Liver (tissue), 9 donors: ENCODE data around the gene TMEM214. TPM values are rescaled to one million over a fixed set of nuclear protein-coding genes. Genes with fewer than 3 reads are reported as not detected.

Source experiments
- DNase-seq: peaks from one replicate; pipeline ENCODE4 v3.0.0-alpha.2; 2017; ENCODE audit warnings: low spot score
- H3K27ac ChIP-seq, 2 donors: one replicate each; pipeline ENCODE4 v1.7.0; 2013; ENCODE audit warnings: inconsistent platforms in 2 of 2, low read length in 2 of 2, control low read depth in 1 of 2, low read depth in 1 of 2, mild to moderate bottlenecking in 1 of 2
- H3K27me3 ChIP-seq, 4 donors: one replicate each; pipeline versions ENCODE4 v1.6.1 to v1.7.0; 2013; ENCODE audit warnings: low read length in 3 of 4, inconsistent platforms in 1 of 4, mild to moderate bottlenecking in 1 of 4, moderate library complexity in 1 of 4; ENCODE audit not compliant: control insufficient read depth in 4 of 4, insufficient read depth in 4 of 4
- H3K36me3 ChIP-seq, 4 donors: one replicate each; pipeline versions ENCODE4 v1.6.1 to v1.7.0; 2013; ENCODE audit warnings: low read length in 3 of 4, mild to moderate bottlenecking in 3 of 4, low read depth in 1 of 4, moderate library complexity in 1 of 4; ENCODE audit not compliant: control insufficient read depth in 4 of 4, insufficient read depth in 3 of 4
- H3K4me1 ChIP-seq, 4 donors: one replicate each; pipeline versions ENCODE4 v1.6.1 to v1.7.0; 2013; ENCODE audit warnings: low read length in 3 of 4, mild to moderate bottlenecking in 3 of 4, moderate library complexity in 1 of 4; ENCODE audit not compliant: control insufficient read depth in 4 of 4, insufficient read depth in 4 of 4
- H3K4me3 ChIP-seq, 3 donors: one replicate each; pipeline versions ENCODE4 v1.6.1 to v1.7.0; 2013; ENCODE audit warnings: low read length in 3 of 3, control low read depth in 1 of 3, low read depth in 1 of 3, mild to moderate bottlenecking in 1 of 3
- H3K9ac ChIP-seq, 2 donors: one replicate each; pipeline ENCODE4 v1.7.0; 2013; ENCODE audit warnings: low read length in 2 of 2, mild to moderate bottlenecking in 2 of 2, moderate library complexity in 2 of 2, control low read depth in 1 of 2, low read depth in 1 of 2
- H3K9me3 ChIP-seq, 4 donors: one replicate each; pipeline versions ENCODE4 v1.6.1 to v1.7.0; 2013; ENCODE audit warnings: low read length in 3 of 4; ENCODE audit not compliant: control insufficient read depth in 4 of 4
- EGR1 ChIP-seq, 2 donors: IDR thresholded peaks; 2 replicates each; pipeline ENCODE4 v1.6.1; 2016 to 2018; ENCODE audit warnings: antibody characterized with exemption in 2 of 2, low read depth in 2 of 2
- FOXA1 ChIP-seq: IDR thresholded peaks from 2 replicates; pipeline ENCODE4 v1.6.1; 2016; ENCODE audit warnings: antibody characterized with exemption
- FOXA2 ChIP-seq: IDR thresholded peaks from 2 replicates; pipeline ENCODE4 v1.6.1; 2016; ENCODE audit warnings: antibody characterized with exemption
- HNF4A ChIP-seq, 2 donors: conservative IDR thresholded peaks; 2 replicates each; pipeline ENCODE4 v1.6.1; 2016; ENCODE audit warnings: antibody characterized with exemption in 2 of 2, mild to moderate bottlenecking in 2 of 2
- HNF4G ChIP-seq: IDR thresholded peaks from 2 replicates; pipeline ENCODE4 v1.6.1; 2016; ENCODE audit warnings: antibody characterized with exemption
- JUND ChIP-seq, 2 donors: IDR thresholded peaks; 2 replicates each; pipeline ENCODE4 v1.6.1; 2016; ENCODE audit warnings: antibody characterized with exemption in 2 of 2
- NR2F2 ChIP-seq: IDR thresholded peaks from 2 replicates; pipeline ENCODE4 v1.6.1; 2016; ENCODE audit warnings: antibody characterized with exemption
- RAD21 ChIP-seq, 2 donors: IDR thresholded peaks; 2 replicates each; pipeline ENCODE4 v1.6.1; 2016; ENCODE audit warnings: antibody characterized with exemption in 2 of 2, mild to moderate bottlenecking in 2 of 2
- SP1 ChIP-seq: IDR thresholded peaks from 2 replicates; pipeline ENCODE4 v1.6.1; 2018; ENCODE audit warnings: antibody characterized with exemption, mild to moderate bottlenecking
- WGBS: extraction: QIAGEN DNeasy Blood & Tissue Kit; methylation state at CpG from one replicate; pipeline ENCODE4 v1.1.7; 2013; 5-methylcytosine and 5-hydroxymethylcytosine counted together
- polyA plus RNA-seq, 2 donors: library from polyadenylated mRNA; stranded (reverse) in 1 of 2; unstranded in 1 of 2; fragments of 200-250 nt in 1 of 2; fragments of >200 nt in 1 of 2; fragmentation: Nextera tagmentation in 1 of 2; extraction: Ambion mirVana in 1 of 2; gene quantifications; one replicate each; pipeline versions ENCODE4 v1.2.1 to v1.2.3, GENCODE V29; 2013 to 2015
- total RNA-seq, 2 donors: library from RNA; depleted of rRNA; stranded (reverse); fragments of >200 nt; gene quantifications; one replicate each; pipeline ENCODE4 v1.2.3, GENCODE V29; 2014
- TF ChIP-seq, protein P1 (sequence below): IDR thresholded peaks from 2 replicates; pipeline ENCODE4 v1.6.1; 2016; ENCODE audit warnings: antibody characterized with exemption
- TF ChIP-seq, protein P2 (sequence below): fragments of 150-350 bp; IDR thresholded peaks from 2 replicates; pipeline ENCODE4 v1.5.1; 2017; ENCODE audit warnings: improper control_type of control experiment, low read depth, low read length; ENCODE audit not compliant: missing input control
- TF ChIP-seq, protein P3 (sequence below): IDR thresholded peaks from 2 replicates; pipeline ENCODE4 v1.6.1; 2016; ENCODE audit warnings: antibody characterized with exemption
- donor health status: healthy.
- donor health status: healthy.
- donor health status: healthy.
- donor health status: healthy.
- donor health status: healthy.

The TMEM214 gene
- total and polyA plus RNA-seq, 4 donors: 17.1 to 53.4 (median 38.4) TPM

DNA sequence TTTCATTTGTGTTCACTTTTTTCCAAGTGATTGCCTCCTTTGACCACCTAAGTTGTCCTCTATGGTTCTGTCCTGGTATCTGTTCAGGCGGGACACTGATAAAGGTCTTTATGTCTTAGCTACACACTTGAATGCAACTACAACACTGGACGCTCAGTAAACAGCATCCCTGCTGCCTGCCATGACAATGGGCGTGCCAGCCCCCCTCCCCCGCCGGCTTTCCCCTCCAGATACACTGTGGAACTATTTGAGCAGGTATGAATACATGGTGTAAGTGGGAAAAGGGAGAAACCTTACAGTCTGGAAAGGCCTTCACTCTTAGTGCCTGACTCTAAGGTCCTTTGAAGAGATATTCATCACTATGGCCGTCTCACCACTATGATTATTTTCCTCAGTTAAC lies 24.4 kb downstream of the TMEM214 start:
- no peaks in the 10 kb centered on the region for H3K27me3 ChIP-seq
- peaks cover 0 to 18% (median 16%) of the 10 kb centered on the region in 4 donors for H3K36me3 ChIP-seq
- no peaks in the 10 kb centered on the region for H3K9me3 ChIP-seq
- no peak overlapping the region for H3K4me3 ChIP-seq
- DNase-seq: no peak
- WGBS: 93% methylated on average over 6 of the region's 6 CpGs
- no peak overlapping the region for H3K27ac ChIP-seq
- no peak overlapping the region for H3K9ac ChIP-seq
- peaks cover 0 to 21% (median 11%) of the 10 kb centered on the region in 4 donors for H3K4me1 ChIP-seq
- TF ChIP-seq FOXA1 (no peak), HNF4G (no peak), JUND (IDR thresholded peaks at IDR 0.05) (no peak), EGR1 (IDR thresholded peaks at IDR 0.05; ENCODE audit: low read depth in 2 of 2) (no peak), NR2F2 (no peak), HNF4A (conservative IDR thresholded peaks at IDR 0.05) (no peak), SP1 (no peak)
- TF ChIP-seq, protein P1, sequence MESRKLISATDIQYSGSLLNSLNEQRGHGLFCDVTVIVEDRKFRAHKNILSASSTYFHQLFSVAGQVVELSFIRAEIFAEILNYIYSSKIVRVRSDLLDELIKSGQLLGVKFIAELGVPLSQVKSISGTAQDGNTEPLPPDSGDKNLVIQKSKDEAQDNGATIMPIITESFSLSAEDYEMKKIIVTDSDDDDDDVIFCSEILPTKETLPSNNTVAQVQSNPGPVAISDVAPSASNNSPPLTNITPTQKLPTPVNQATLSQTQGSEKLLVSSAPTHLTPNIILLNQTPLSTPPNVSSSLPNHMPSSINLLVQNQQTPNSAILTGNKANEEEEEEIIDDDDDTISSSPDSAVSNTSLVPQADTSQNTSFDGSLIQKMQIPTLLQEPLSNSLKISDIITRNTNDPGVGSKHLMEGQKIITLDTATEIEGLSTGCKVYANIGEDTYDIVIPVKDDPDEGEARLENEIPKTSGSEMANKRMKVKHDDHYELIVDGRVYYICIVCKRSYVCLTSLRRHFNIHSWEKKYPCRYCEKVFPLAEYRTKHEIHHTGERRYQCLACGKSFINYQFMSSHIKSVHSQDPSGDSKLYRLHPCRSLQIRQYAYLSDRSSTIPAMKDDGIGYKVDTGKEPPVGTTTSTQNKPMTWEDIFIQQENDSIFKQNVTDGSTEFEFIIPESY: no peak

DNA sequence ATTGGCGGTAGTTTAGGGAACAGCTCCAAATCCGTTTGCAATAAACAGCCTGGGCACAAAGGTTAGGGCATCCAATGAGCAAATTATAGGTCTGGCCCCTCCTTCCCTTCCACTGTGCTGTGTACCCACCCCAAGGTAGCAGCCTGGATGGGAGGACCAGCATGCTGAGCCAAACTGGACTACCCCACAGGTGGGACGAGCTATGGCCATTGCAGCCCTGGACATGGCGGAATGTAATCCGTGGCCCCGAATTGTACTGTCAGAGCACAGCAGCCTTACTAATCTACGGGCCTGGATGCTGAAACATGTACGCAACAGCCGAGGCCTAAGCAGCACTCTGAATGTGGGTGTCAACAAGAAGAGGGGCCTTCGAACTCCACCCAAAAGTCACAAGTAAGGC lies 25.4 kb downstream of the TMEM214 start:
- 94% methylated on average over 10 of the region's 10 CpGs for WGBS
- no peak for DNase-seq
- Histone ChIP-seq H3K27ac (no peak overlapping the region), H3K4me3 (no peak overlapping the region), H3K4me1 (peaks cover 0 to 20% (median 9%) of the 10 kb centered on the region in 4 donors), H3K27me3 (no peaks in the 10 kb centered on the region), H3K9ac (no peak overlapping the region), H3K36me3 (peaks cover 0 to 18% (median 16%) of the 10 kb centered on the region in 4 donors), H3K9me3 (no peaks in the 10 kb centered on the region)
- TF ChIP-seq, protein P1: no peak
- no peak for TF ChIP-seq JUND (IDR thresholded peaks at IDR 0.05)
- TF ChIP-seq, protein P2, sequence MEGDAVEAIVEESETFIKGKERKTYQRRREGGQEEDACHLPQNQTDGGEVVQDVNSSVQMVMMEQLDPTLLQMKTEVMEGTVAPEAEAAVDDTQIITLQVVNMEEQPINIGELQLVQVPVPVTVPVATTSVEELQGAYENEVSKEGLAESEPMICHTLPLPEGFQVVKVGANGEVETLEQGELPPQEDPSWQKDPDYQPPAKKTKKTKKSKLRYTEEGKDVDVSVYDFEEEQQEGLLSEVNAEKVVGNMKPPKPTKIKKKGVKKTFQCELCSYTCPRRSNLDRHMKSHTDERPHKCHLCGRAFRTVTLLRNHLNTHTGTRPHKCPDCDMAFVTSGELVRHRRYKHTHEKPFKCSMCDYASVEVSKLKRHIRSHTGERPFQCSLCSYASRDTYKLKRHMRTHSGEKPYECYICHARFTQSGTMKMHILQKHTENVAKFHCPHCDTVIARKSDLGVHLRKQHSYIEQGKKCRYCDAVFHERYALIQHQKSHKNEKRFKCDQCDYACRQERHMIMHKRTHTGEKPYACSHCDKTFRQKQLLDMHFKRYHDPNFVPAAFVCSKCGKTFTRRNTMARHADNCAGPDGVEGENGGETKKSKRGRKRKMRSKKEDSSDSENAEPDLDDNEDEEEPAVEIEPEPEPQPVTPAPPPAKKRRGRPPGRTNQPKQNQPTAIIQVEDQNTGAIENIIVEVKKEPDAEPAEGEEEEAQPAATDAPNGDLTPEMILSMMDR: no peak
- TF ChIP-seq, protein P3, sequence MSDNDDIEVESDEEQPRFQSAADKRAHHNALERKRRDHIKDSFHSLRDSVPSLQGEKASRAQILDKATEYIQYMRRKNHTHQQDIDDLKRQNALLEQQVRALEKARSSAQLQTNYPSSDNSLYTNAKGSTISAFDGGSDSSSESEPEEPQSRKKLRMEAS: no peak
- no peak for TF ChIP-seq RAD21 (IDR thresholded peaks at IDR 0.05)
- TF ChIP-seq HNF4G: no peak
- TF ChIP-seq FOXA2: no peak
